HL-60 (cell line): ENCODE measurements around the gene U2AF1L4.

Experiments used
- DNase-seq, 2 experiments: peaks; one replicate each; pipeline ENCODE4 v3.0.0-alpha.2; 2010 to 2020; ENCODE audit warnings: low read depth in 1 of 2, low spot score in 1 of 2
- H3K27ac ChIP-seq: fragments of 250-450 bp; sonication (Bioruptor Pico); replicated peaks from 2 replicates; pipeline ENCODE4 v1.5.1; 2020; ENCODE audit warnings: mild to moderate bottlenecking, moderate library complexity
- H3K27me3 ChIP-seq: fragments of 250-450 bp; sonication (Bioruptor Pico); 2 replicates; pipeline ENCODE4 v1.5.1; 2021; ENCODE audit warnings: mild to moderate bottlenecking, moderate library complexity; ENCODE audit not compliant: insufficient read depth, poor library complexity, severe bottlenecking
- H3K4me3 ChIP-seq: replicated peaks from 2 replicates; pipeline ENCODE4 v1.5.1; 2011; ENCODE audit warnings: mild to moderate bottlenecking, control low read depth, low read length; ENCODE audit not compliant: insufficient read depth
- GABPA ChIP-seq: IDR thresholded peaks from 2 replicates; pipeline ENCODE4 v1.6.1; 2012; ENCODE audit warnings: low read depth
- POLR2AphosphoS5 ChIP-seq: IDR thresholded peaks from 2 replicates; pipeline ENCODE4 v1.6.1; 2012; ENCODE audit warnings: low read depth
- REST ChIP-seq: IDR thresholded peaks from 2 replicates; pipeline ENCODE4 v1.6.1; 2012; ENCODE audit warnings: low read depth; ENCODE audit not compliant: insufficient replicate concordance
- SPI1 ChIP-seq: IDR thresholded peaks from 2 replicates; pipeline ENCODE4 v1.6.1; 2012; ENCODE audit warnings: low read depth, mild to moderate bottlenecking, borderline replicate concordance
- TF ChIP-seq, protein P1 (sequence below): IDR thresholded peaks from one replicate; pipeline ENCODE4 v1.5.1; 2011; ENCODE audit warnings: low read length, control low read depth, inconsistent platforms; ENCODE audit not compliant: insufficient read depth

Gene U2AF1L4

GRCh38 chr19:35760711-35761349 is 15.6 kb upstream of the U2AF1L4 start:
- Histone ChIP-seq H3K4me3 (no peak overlapping the region), H3K27ac (no peak overlapping the region), H3K27me3 (no peaks in the 10 kb centered on the region)
- TF ChIP-seq REST (no peak), GABPA (no peak), POLR2AphosphoS5 (no peak), SPI1 (no peak)
- TF ChIP-seq, protein P1, sequence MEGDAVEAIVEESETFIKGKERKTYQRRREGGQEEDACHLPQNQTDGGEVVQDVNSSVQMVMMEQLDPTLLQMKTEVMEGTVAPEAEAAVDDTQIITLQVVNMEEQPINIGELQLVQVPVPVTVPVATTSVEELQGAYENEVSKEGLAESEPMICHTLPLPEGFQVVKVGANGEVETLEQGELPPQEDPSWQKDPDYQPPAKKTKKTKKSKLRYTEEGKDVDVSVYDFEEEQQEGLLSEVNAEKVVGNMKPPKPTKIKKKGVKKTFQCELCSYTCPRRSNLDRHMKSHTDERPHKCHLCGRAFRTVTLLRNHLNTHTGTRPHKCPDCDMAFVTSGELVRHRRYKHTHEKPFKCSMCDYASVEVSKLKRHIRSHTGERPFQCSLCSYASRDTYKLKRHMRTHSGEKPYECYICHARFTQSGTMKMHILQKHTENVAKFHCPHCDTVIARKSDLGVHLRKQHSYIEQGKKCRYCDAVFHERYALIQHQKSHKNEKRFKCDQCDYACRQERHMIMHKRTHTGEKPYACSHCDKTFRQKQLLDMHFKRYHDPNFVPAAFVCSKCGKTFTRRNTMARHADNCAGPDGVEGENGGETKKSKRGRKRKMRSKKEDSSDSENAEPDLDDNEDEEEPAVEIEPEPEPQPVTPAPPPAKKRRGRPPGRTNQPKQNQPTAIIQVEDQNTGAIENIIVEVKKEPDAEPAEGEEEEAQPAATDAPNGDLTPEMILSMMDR: no peak
- DNase-seq: no peak

DNA sequence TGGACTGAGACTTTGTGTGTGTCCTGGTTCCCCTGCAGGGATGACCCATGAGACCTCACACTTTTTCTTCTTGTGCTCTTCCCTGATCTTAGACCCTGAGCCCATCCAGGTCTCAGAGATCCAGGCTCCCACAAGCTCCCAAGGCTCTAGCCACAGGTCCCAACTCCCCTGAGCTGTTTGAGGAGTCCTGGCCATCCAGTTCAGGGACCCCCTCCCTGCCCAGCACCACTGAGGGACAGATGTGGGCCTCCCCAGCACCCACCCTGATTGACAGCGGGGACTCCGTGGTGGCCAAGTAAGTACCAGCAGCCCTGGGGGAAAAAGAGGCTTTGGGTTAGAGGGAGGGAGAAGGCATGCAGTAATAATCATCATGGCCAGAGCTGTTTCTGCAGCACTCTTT is 14.5 kb upstream of the U2AF1L4 start:
- Histone ChIP-seq H3K27ac (no peak overlapping the region), H3K27me3 (no peaks in the 10 kb centered on the region), H3K4me3 (no peak overlapping the region)
- no peak for TF ChIP-seq POLR2AphosphoS5
- no peak for TF ChIP-seq SPI1
- no peak for TF ChIP-seq REST
- TF ChIP-seq, protein P1: no peak
- TF ChIP-seq GABPA: no peak
- DNase-seq: no peak

GRCh38 chr19:35757749-35758608 is 12.8 kb upstream of the U2AF1L4 start, which contains the start of gene PROSER3:
Gene PROSER3 (plus strand): TSS chr19:35758176. CDS start chr19:35758216, 40 bp downstream.
- H3K27me3 ChIP-seq: no peaks in the 10 kb centered on the region
- TF ChIP-seq, protein P1: no peak
- TF ChIP-seq REST (no peak), SPI1 (no peak), GABPA (peak; percentile 52; the same call in 1 of the 2 replicates), POLR2AphosphoS5 (peak; percentile 77)
- peak within 1 kb of the TSS; percentile 88 for H3K4me3 ChIP-seq
- H3K27ac ChIP-seq: peak within 1 kb of the TSS; percentile 96
- DNase-seq: peak; percentile 99 to 100
